K562 (cell line): ENCODE data around the gene PCK2. TPM values are rescaled to one million over a fixed set of nuclear protein-coding genes. Genes with fewer than 3 reads are reported as not detected.

Experiments
- ARID4B ChIP-seq: sonication (generic); formaldehyde crosslinking; IDR thresholded peaks from 2 replicates; pipeline ENCODE4 v1.8.0; 2022; ENCODE audit warnings: mild to moderate bottlenecking, missing genetic modification reagents
- FOSL1 ChIP-seq: fragments of 200-800 bp; sonication (Bioruptor generic); conservative IDR thresholded peaks from 2 replicates; pipeline ENCODE4 v1.6.1; 2016; ENCODE audit warnings: missing genetic modification characterization, missing compliant biosample characterization
- FOXK1 ChIP-seq: sonication (generic); formaldehyde crosslinking; IDR thresholded peaks from 2 replicates; pipeline ENCODE4 v1.8.0; 2022; ENCODE audit warnings: missing genetic modification reagents, mild to moderate bottlenecking, borderline replicate concordance
- GABPB2 ChIP-seq: fragments of 250-450 bp; sonication (Bioruptor Pico); conservative IDR thresholded peaks from 2 replicates; pipeline ENCODE4 v1.5.1; 2021; ENCODE audit warnings: mild to moderate bottlenecking
- ILF3 ChIP-seq: fragments of 450-650 bp; IDR thresholded peaks from 2 replicates; pipeline ENCODE4 v1.6.1; 2018; ENCODE audit warnings: antibody characterized with exemption, mild to moderate bottlenecking, moderate library complexity, borderline replicate concordance
- MIER1 ChIP-seq: fragments of 450-650 bp; IDR thresholded peaks from 2 replicates; pipeline ENCODE4 v1.6.1; 2016; ENCODE audit warnings: antibody characterized with exemption, mild to moderate bottlenecking, low read depth
- NFIX ChIP-seq: fragments of 250-450 bp; sonication (Bioruptor Pico); IDR thresholded peaks from 2 replicates; pipeline ENCODE4 v1.4.0; 2020; ENCODE audit warnings: low read depth, mild to moderate bottlenecking, moderate library complexity
- SFPQ ChIP-seq: fragments of 200-400 bp; formaldehyde crosslinking; IDR thresholded peaks from 2 replicates; pipeline ENCODE4 v1.6.1; 2017; ENCODE audit warnings: mild to moderate bottlenecking, low read depth, low read length, moderate library complexity
- SNAPC5 ChIP-seq: fragments of 250-450 bp; sonication (Bioruptor Pico); IDR thresholded peaks from 2 replicates; pipeline ENCODE4 v1.8.0; 2021; ENCODE audit warnings: moderate library complexity, mild to moderate bottlenecking, inconsistent platforms
- SRSF1 ChIP-seq: fragments of 200-400 bp; formaldehyde crosslinking; IDR thresholded peaks from 2 replicates; pipeline ENCODE4 v1.6.1; 2017; ENCODE audit warnings: mild to moderate bottlenecking, low read depth, low read length, moderate library complexity
- STAT5B ChIP-seq: fragments of 250-450 bp; sonication (Bioruptor Pico); IDR thresholded peaks from 2 replicates; pipeline ENCODE4 v1.8.0; 2021; ENCODE audit warnings: mild to moderate bottlenecking, inconsistent platforms
- ZNF140 ChIP-seq: fragments of 250-450 bp; sonication (Bioruptor Pico); IDR thresholded peaks from 2 replicates; pipeline ENCODE4 v1.8.0; 2021; ENCODE audit warnings: moderate library complexity, mild to moderate bottlenecking, inconsistent platforms
- ZNF282 ChIP-seq: sonication (generic); formaldehyde crosslinking; IDR thresholded peaks from 2 replicates; pipeline ENCODE4 v1.8.1; 2023; ENCODE audit warnings: missing genetic modification reagents
- ZNF75A ChIP-seq: fragments of 450-650 bp; formaldehyde crosslinking; IDR thresholded peaks from 2 replicates; pipeline ENCODE4 v1.4.0; 2020; ENCODE audit warnings: mild to moderate bottlenecking
- ZZZ3 ChIP-seq: fragments of 450-650 bp; IDR thresholded peaks from 2 replicates; pipeline ENCODE4 v1.6.1; 2016; ENCODE audit warnings: antibody characterized with exemption, mild to moderate bottlenecking, moderate library complexity
- polyA plus RNA-seq, 8 experiments: library from polyadenylated mRNA; depleted of rRNA in 4 of 8; stranded (reverse) in 5 of 8; unstranded in 3 of 8; fragments of >200 nt; fragmentation: Nextera tagmentation in 2 of 8; fragmentation: Illumina TruSeq in 1 of 8; extraction: Ambion mirVana in 2 of 8; extraction: Trizol in 1 of 8; gene quantifications; 2 replicates each; pipeline versions ENCODE4 v1.2.1 to v1.2.3, GENCODE V29; 2011 to 2014; ENCODE audit warnings: inconsistent platforms in 1 of 8, missing spikeins in 1 of 8
- total RNA-seq, 7 experiments: library from RNA; depleted of rRNA in 6 of 7; stranded (reverse); fragments of >200 nt in 6 of 7; fragmentation: Illumina TruSeq in 2 of 7; extraction: Trizol in 2 of 7; gene quantifications; 2 replicates each; pipeline versions ENCODE4 v1.2.1 to v1.2.3, GENCODE V29; 2011 to 2021; ENCODE audit warnings: low replicate concordance in 1 of 7
- TF ChIP-seq, protein P1 (sequence below): fragments of 450-650 bp; conservative IDR thresholded peaks from 2 replicates; pipeline ENCODE4 v1.6.1; 2016; ENCODE audit warnings: missing genetic modification characterization, low read depth, mild to moderate bottlenecking, missing compliant biosample characterization, moderate library complexity
- TF ChIP-seq, protein P2 (sequence below): fragments of 450-650 bp; formaldehyde crosslinking; IDR thresholded peaks from 2 replicates; pipeline ENCODE4 v1.4.0; 2022; ENCODE audit warnings: missing genetic modification characterization

The PCK2 gene
- total and polyA plus RNA-seq, 9 of the 15 experiments (the other 6 are each of a cell fraction or from before 2014, with no cell fraction given), result 3.3 to 60.9 (median 30.4) TPM

- TF ChIP-seq ARID4B (CRISPR knock-in tag), result peak; percentile 95
- no peak for TF ChIP-seq MIER1
- TF ChIP-seq, protein P1, sequence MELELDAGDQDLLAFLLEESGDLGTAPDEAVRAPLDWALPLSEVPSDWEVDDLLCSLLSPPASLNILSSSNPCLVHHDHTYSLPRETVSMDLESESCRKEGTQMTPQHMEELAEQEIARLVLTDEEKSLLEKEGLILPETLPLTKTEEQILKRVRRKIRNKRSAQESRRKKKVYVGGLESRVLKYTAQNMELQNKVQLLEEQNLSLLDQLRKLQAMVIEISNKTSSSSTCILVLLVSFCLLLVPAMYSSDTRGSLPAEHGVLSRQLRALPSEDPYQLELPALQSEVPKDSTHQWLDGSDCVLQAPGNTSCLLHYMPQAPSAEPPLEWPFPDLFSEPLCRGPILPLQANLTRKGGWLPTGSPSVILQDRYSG (tag), result no peak
- no peak for TF ChIP-seq STAT5B (CRISPR knock-in tag)
- TF ChIP-seq ILF3, result no peak
- no peak for TF ChIP-seq SFPQ
- TF ChIP-seq NFIX (CRISPR knock-in tag), result no peak
- TF ChIP-seq ZZZ3, result no peak
- peak; percentile 96 for TF ChIP-seq FOXK1
- TF ChIP-seq ZNF140 (CRISPR knock-in tag), result no peak
- no peak for TF ChIP-seq FOSL1 (tag)
- no peak for TF ChIP-seq ZNF75A (CRISPR knock-in tag)
- TF ChIP-seq SRSF1, result no peak
- TF ChIP-seq, protein P2, sequence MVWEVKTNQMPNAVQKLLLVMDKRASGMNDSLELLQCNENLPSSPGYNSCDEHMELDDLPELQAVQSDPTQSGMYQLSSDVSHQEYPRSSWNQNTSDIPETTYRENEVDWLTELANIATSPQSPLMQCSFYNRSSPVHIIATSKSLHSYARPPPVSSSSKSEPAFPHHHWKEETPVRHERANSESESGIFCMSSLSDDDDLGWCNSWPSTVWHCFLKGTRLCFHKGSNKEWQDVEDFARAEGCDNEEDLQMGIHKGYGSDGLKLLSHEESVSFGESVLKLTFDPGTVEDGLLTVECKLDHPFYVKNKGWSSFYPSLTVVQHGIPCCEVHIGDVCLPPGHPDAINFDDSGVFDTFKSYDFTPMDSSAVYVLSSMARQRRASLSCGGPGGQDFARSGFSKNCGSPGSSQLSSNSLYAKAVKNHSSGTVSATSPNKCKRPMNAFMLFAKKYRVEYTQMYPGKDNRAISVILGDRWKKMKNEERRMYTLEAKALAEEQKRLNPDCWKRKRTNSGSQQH (CRISPR knock-in tag), result no peak
- TF ChIP-seq GABPB2 (CRISPR knock-in tag), result no peak
- TF ChIP-seq ZNF282 (CRISPR knock-in tag), result no peak
- TF ChIP-seq SNAPC5 (CRISPR knock-in tag), result no peak
Observed at GRCh38 chr14:24114532-24115421, 20.7 kb downstream of the PCK2 start, which contains the start of the genes DCAF11 and NRL (continued).
